Gastroesophageal sphincter (tissue), 3 donors: ENCODE results near the gene CPNE4.

Experiments
- CTCF ChIP-seq, 4 experiments: fragments of 200-600 bp in 2 of 4; fragments of 450-650 bp in 2 of 4; sonication (generic) in 1 of 4; IDR thresholded peaks; one replicate each; pipeline ENCODE4 v1.5.1; 2017 to 2019; ENCODE audit warnings: antibody characterized with exemption in 4 of 4, mild to moderate bottlenecking in 2 of 4, moderate library complexity in 2 of 4
- EP300 ChIP-seq: sonication (generic); formaldehyde crosslinking; IDR thresholded peaks from one replicate; pipeline ENCODE4 v1.6.1; 2017; ENCODE audit warnings: antibody characterized with exemption, mild to moderate bottlenecking
- POLR2A ChIP-seq, 2 donors: fragments of 450-650 bp; IDR thresholded peaks; one replicate each; pipeline ENCODE4 v1.6.1; 2017; ENCODE audit warnings: antibody characterized with exemption in 2 of 2, mild to moderate bottlenecking in 2 of 2, moderate library complexity in 1 of 2
- POLR2AphosphoS5 ChIP-seq: sonication (generic); formaldehyde crosslinking; IDR thresholded peaks from one replicate; pipeline ENCODE4 v1.6.1; 2017; ENCODE audit warnings: antibody characterized with exemption

- TF ChIP-seq CTCF (IDR thresholded peaks at IDR 0.05): no peak
- TF ChIP-seq POLR2AphosphoS5: no peak
- no peak for TF ChIP-seq POLR2A (IDR thresholded peaks at IDR 0.05)
- no peak for TF ChIP-seq EP300
Measured at GRCh38 chr3:131880948-131881347, 153.9 kb downstream of the CPNE4 start.
